Testis (tissue), 2 donors: Measurements from ENCODE around the gene PTPRN2.

Experiments used
- CTCF ChIP-seq, 3 experiments: fragments of 450-650 bp in 2 of 3; fragments of 200-600 bp in 1 of 3; sonication (generic) in 1 of 3; IDR thresholded peaks; one replicate each; pipeline ENCODE4 v1.5.1; 2016 to 2019; ENCODE audit warnings: antibody characterized with exemption in 3 of 3, mild to moderate bottlenecking in 2 of 3, moderate library complexity in 1 of 3
- POLR2A ChIP-seq: fragments of 450-650 bp; IDR thresholded peaks from one replicate; pipeline ENCODE4 v1.6.1; 2017; ENCODE audit warnings: antibody characterized with exemption, mild to moderate bottlenecking, moderate library complexity

GRCh38 chr7:158468700-158469296, 118.8 kb downstream of the PTPRN2 start:
- TF ChIP-seq CTCF (IDR thresholded peaks at IDR 0.05) (no peak), POLR2A (no peak)
